ENCODE measurements around the gene RASSF3. TPM values are rescaled to one million over a fixed set of nuclear protein-coding genes. Genes with fewer than 3 reads are reported as not detected.

Gene RASSF3
- total and polyA plus RNA-seq, 10 of the 15 experiments (the other 5 are each of a cell fraction or from before 2014, with no cell fraction given): 6.9 to 62.4 (median 30.3) TPM

DNA sequence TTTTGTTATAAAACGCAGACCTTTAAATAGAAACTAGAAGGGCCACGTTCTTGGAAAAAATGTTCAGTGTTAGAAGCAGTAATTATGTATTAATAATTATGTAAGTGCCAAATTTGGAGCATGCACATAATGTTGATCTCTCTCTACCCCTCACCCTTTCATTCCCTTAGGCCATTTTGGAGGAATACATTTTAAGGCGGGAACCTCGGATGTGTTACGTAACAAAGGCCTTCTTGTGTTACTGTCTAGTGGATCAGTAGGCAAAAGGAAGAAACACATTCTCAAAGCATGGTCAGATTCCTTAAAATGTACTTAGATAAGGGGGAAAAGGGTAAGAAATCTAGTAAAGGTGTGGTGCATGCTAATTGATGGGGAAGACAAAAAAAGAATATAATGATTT lies 52.7 kb downstream of the RASSF3 start (continued):
- no peak for TF ChIP-seq NR2C2 (IDR thresholded peaks at IDR 0.05; ENCODE audit: borderline replicate concordance, control insufficient read depth, insufficient read length, low read depth)
- TF ChIP-seq BMI1 (IDR thresholded peaks at IDR 0.05; ENCODE audit: borderline replicate concordance): no peak
- no peak for TF ChIP-seq FOXM1 (IDR thresholded peaks at IDR 0.05; ENCODE audit: low read depth, low read length)
- TF ChIP-seq ZNF384 (IDR thresholded peaks at IDR 0.05; ENCODE audit: borderline replicate concordance, low read depth, low read length): no peak
- TF ChIP-seq JUNB (IDR thresholded peaks at IDR 0.05): no peak
- TF ChIP-seq BHLHE40 (IDR thresholded peaks at IDR 0.05; ENCODE audit: borderline replicate concordance in 1 of 2, low read depth in 2 of 2, low read length in 1 of 2): no peak
- no peak for TF ChIP-seq SUPT20H (IDR thresholded peaks at IDR 0.05; ENCODE audit: borderline replicate concordance, control insufficient read depth, low read depth, low read length)
- TF ChIP-seq NFYA (IDR thresholded peaks at IDR 0.05; ENCODE audit: borderline replicate concordance, low read depth, low read length): no peak
- no peak for TF ChIP-seq RCOR1 (conservative IDR thresholded peaks at IDR 0.05; ENCODE audit: low read depth, low read length)
- no peak for TF ChIP-seq HDAC2 (IDR thresholded peaks at IDR 0.05)

DNA sequence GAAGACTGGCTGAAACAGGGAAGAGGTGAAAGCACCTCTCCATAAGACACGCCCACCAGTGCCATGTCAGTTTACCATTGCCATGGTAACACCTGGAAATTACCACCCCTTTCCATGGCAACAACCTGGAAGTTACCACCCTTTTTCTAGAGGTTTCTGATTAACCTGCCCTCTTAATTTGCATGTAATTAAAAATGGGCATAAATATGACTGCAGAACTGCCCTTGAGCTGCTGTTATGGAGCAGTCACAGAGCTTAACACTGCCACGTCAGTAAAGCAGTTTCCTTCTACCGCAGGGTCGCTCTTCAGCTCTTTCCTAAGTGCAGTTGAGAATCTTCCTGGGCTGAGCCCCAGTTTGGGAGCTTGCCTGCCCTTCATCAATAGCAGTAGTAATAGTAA lies 55.2 kb downstream of the RASSF3 start:
- H3K27ac ChIP-seq (ENCODE audit: control insufficient read depth, insufficient read depth): peak overlapping the region; percentile 91
- no peaks in the 10 kb centered on the region for H3K36me3 ChIP-seq (ENCODE audit: control insufficient read depth in 2 of 2, insufficient read depth in 2 of 2, low read length in 1 of 2)
- H2AFZ ChIP-seq (ENCODE audit: control insufficient read depth, low read depth, low read length): no peak overlapping the region
- no TSS peak for BruUV-seq (replicated peaks)
- no peaks in the 10 kb centered on the region for H3K27me3 ChIP-seq (replicated peaks in 1 of 2; ENCODE audit: control insufficient read depth in 2 of 2, insufficient read depth in 2 of 2, low read length in 1 of 2)
- H3K9me3 ChIP-seq (replicated peaks; ENCODE audit: control insufficient read depth, insufficient read depth, low read length): no peaks in the 10 kb centered on the region
- no peak for FAIRE-seq
- ChIA-PET RAD21 (ENCODE audit: unreplicated experiment) (interaction anchor here (1.0 to 2.5 kb wide), 6 partner anchors 43 to 94 kb away, joined by 3 to 14 read pairs (median 5); partner anchors contain the start of gene GNS), SMC1A (ENCODE audit: uncharacterized antibody, unreplicated experiment) (interaction anchor here (0.6 to 7.6 kb wide), 11 partner anchors 14 to 56 kb away, joined by 3 to 62 read pairs (median 4); no protein-coding TSS in a partner anchor), POLR2A (interaction anchor here (0.6 to 3.1 kb wide), 9 partner anchors 14 to 54 kb away, joined by 3 to 13 read pairs (median 4); no protein-coding TSS in a partner anchor), CTCF (interaction anchor here (0.9 to 1.3 kb wide), 2 partner anchors 56 to 116 kb away, joined by 3 to 4 read pairs; no protein-coding TSS in a partner anchor)
- 1% methylated on average over 4 of the region's 4 CpGs for WGBS (ENCODE audit: insufficient coverage, insufficient replicate concordance, low lambda C conversion rate, missing lambda C conversion rate)
- in situ Hi-C loops (cut with MboI) (no loop called here), intact Hi-C loops (cut with micrococcal nuclease; ENCODE audit: unreplicated experiment) (loop anchor here (5.0 kb wide), 1 partner anchor 53 kb away; the partner anchor contains the start of gene RASSF3)
- H4K20me1 ChIP-seq (ENCODE audit: control insufficient read depth, insufficient read depth): no peaks in the 10 kb centered on the region
- peaks cover 97% of the 10 kb centered on the region for H3K79me2 ChIP-seq (ENCODE audit: control insufficient read depth, insufficient read depth, low read length)
- H3K4me1 ChIP-seq (ENCODE audit: control insufficient read depth, insufficient read depth, low read length): peaks cover 66% of the 10 kb centered on the region
- peak; percentile 62 for DNase-seq (ENCODE audit: low read depth, low spot score)
- peak; percentile 63 for ATAC-seq
- H3K9ac ChIP-seq (ENCODE audit: control insufficient read depth, insufficient read depth, low read length): peak overlapping the region; percentile 42
- H3K4me2 ChIP-seq (ENCODE audit: control insufficient read depth, insufficient read depth): peak overlapping the region; percentile 98
- peak overlapping the region; percentile 57 for H3K4me3 ChIP-seq
- TF ChIP-seq MTA2 (IDR thresholded peaks at IDR 0.05; ENCODE audit: low read depth) (no peak), CBX3 (IDR thresholded peaks at IDR 0.05; ENCODE audit: borderline replicate concordance, low read depth) (no peak), TCF7 (IDR thresholded peaks at IDR 0.05; ENCODE audit: borderline replicate concordance) (no peak), NR2F1 (conservative IDR thresholded peaks at IDR 0.05) (no peak), HCFC1 (IDR thresholded peaks at IDR 0.05; ENCODE audit: low read length) (no peak), CBX5 (IDR thresholded peaks at IDR 0.05; ENCODE audit: low read depth) (no peak), SMAD5 (IDR thresholded peaks at IDR 0.05; ENCODE audit: low read depth) (peak; percentile 84; the same call in 1 of the 2 replicates), POLR2A (IDR thresholded peaks at IDR 0.05; ENCODE audit: low read depth, low read length) (peak; percentile 90), ZBED1 (IDR thresholded peaks at IDR 0.05; ENCODE audit: borderline replicate concordance) (no peak)
- TF ChIP-seq, protein P1, sequence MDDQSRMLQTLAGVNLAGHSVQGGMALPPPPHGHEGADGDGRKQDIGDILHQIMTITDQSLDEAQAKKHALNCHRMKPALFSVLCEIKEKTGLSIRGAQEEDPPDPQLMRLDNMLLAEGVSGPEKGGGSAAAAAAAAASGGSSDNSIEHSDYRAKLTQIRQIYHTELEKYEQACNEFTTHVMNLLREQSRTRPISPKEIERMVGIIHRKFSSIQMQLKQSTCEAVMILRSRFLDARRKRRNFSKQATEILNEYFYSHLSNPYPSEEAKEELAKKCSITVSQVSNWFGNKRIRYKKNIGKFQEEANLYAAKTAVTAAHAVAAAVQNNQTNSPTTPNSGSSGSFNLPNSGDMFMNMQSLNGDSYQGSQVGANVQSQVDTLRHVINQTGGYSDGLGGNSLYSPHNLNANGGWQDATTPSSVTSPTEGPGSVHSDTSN (IDR thresholded peaks at IDR 0.05; ENCODE audit: insufficient replicate concordance, low read depth, low read length): peak; percentile 75
- TF ChIP-seq, protein P2, sequence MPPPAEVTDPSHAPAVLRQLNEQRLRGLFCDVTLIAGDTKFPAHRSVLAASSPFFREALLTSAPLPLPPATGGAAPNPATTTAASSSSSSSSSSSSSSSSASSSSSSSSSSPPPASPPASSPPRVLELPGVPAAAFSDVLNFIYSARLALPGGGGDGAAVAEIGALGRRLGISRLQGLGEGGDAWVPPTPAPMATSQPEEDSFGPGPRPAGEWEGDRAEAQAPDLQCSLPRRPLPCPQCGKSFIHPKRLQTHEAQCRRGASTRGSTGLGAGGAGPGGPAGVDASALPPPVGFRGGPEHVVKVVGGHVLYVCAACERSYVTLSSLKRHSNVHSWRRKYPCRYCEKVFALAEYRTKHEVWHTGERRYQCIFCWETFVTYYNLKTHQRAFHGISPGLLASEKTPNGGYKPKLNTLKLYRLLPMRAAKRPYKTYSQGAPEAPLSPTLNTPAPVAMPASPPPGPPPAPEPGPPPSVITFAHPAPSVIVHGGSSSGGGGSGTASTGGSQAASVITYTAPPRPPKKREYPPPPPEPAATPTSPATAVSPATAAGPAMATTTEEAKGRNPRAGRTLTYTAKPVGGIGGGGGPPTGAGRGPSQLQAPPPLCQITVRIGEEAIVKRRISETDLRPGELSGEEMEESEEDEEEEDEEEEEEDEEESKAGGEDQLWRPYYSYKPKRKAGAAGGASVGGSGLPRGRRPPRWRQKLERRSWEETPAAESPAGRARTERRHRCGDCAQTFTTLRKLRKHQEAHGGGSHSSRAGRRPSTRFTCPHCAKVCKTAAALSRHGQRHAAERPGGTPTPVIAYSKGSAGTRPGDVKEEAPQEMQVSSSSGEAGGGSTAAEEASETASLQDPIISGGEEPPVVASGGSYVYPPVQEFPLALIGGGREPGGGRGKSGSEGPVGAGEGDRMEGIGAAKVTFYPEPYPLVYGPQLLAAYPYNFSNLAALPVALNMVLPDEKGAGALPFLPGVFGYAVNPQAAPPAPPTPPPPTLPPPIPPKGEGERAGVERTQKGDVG (CRISPR knock-in tag; IDR thresholded peaks at IDR 0.05): no peak
